ENCODE measurements around the gene STAC3.

The STAC3 gene

GRCh38 chr12:57254506-57255280 lies 3.7 kb upstream of the STAC3 start:
- no peak overlapping the region for H3K4me3 ChIP-seq (ENCODE audit: low read depth, low read length)
- TF ChIP-seq CTCF (IDR thresholded peaks at IDR 0.05; ENCODE audit: low read depth, low read length) = no peak
- no peak for DNase-seq (ENCODE audit: low read depth, low spot score)
- in situ Hi-C loops (cut with HindIII; ENCODE audit: low sequenced_read_pairs) = no loop called here

DNA sequence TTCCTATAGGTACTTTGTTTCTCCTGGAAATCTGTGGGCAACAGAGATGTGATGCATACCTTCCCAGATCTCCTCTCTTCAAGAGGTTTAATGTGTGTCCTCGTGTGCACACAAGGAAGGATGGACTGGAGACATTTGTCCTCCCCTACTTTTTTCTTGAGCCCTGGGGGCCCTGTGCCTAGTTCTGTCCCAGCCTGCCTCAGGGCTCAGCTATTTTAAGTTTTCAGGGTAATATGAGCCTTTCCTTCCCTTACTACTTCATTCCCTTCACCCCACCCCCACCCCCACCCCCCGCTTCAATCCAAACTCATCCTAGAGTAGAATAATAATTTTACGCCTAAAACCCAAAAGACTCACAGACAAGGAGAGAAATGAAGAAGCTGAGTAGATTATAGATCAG lies 446 bp downstream of the STAC3 start:
- in situ Hi-C loops (cut with HindIII; ENCODE audit: low sequenced_read_pairs) = no loop called here
- TF ChIP-seq CTCF (IDR thresholded peaks at IDR 0.05; ENCODE audit: low read depth, low read length) = no peak
- DNase-seq (ENCODE audit: low read depth, low spot score) = no peak
- no peak overlapping the region for H3K4me3 ChIP-seq (ENCODE audit: low read depth, low read length)

DNA sequence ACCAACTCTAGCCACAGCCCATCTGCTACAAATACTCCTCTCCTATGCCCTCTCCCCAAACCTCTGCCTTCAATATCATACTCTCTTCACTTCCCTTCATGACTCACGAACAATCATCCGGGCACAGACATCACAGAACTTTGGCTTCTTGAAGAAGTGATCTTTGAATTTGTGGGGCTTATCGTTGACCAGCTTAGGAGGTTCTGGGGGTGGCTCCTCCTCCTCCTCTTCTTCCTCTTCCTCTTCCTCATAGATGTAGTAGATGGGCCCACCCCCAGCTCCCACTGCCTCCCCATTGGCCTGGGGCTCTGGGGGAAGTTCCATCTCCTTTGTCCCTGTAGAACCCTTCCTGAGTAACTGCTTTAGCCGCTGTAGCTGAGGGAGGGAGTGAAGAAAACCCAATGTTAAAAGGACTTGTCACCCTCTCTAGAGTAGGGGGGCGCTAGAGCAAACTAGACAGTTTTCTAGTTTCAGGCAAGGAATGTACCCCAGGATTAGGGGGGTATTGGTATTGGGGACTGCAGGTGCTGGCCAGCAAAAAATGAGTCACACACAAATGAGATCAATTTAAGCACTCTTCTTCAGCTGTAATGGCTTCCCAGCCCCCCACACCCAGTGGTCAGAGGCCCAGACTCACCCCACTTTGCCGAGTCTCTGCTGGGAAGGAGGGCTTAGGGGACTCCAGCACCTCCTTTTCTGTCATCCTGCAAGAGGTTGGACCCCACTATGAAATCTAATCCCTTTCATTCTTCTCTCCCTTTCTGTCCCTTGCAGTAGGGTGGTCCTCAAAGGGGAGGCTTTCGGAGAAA lies 1.8 kb downstream of the STAC3 start:
- no peak for DNase-seq (ENCODE audit: low read depth, low spot score)
- H3K4me3 ChIP-seq (ENCODE audit: low read depth, low read length) = no peak overlapping the region
- TF ChIP-seq CTCF (IDR thresholded peaks at IDR 0.05; ENCODE audit: low read depth, low read length) = no peak
- in situ Hi-C loops (cut with HindIII; ENCODE audit: low sequenced_read_pairs) = no loop called here

- DNase-seq (ENCODE audit: low read depth, low spot score) = no peak
- no peak for TF ChIP-seq CTCF (IDR thresholded peaks at IDR 0.05; ENCODE audit: low read depth, low read length)
- no peak overlapping the region for H3K4me3 ChIP-seq (ENCODE audit: low read depth, low read length)
- in situ Hi-C loops (cut with HindIII; ENCODE audit: low sequenced_read_pairs) = no loop called here
These were observed 3.9 kb downstream of the STAC3 start for GRCh38 chr12:57247041-57247440.

DNA sequence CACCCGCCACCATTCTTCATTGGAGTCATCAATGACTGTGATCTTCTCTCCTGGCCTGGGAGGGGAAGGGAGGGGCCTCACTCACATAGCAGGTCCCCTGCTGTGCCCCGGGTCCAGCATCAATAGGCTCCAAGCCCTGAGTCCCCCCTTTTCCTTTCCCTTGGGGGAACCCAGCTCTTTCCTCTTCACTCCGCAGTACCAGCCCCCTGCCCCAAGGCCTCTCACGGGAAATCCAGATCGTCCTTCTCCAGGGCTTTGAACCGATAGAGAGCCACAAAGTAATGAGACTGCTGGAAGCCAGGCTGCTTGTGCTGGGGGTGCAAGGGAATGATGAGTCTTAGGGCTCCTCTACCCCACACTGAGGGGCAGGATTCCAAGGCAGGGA lies 6.7 kb downstream of the STAC3 start:
- no peak overlapping the region for H3K4me3 ChIP-seq (ENCODE audit: low read depth, low read length)
- no peak for DNase-seq (ENCODE audit: low read depth, low spot score)
- in situ Hi-C loops (cut with HindIII; ENCODE audit: low sequenced_read_pairs) = no loop called here
- no peak for TF ChIP-seq CTCF (IDR thresholded peaks at IDR 0.05; ENCODE audit: low read depth, low read length)

DNA sequence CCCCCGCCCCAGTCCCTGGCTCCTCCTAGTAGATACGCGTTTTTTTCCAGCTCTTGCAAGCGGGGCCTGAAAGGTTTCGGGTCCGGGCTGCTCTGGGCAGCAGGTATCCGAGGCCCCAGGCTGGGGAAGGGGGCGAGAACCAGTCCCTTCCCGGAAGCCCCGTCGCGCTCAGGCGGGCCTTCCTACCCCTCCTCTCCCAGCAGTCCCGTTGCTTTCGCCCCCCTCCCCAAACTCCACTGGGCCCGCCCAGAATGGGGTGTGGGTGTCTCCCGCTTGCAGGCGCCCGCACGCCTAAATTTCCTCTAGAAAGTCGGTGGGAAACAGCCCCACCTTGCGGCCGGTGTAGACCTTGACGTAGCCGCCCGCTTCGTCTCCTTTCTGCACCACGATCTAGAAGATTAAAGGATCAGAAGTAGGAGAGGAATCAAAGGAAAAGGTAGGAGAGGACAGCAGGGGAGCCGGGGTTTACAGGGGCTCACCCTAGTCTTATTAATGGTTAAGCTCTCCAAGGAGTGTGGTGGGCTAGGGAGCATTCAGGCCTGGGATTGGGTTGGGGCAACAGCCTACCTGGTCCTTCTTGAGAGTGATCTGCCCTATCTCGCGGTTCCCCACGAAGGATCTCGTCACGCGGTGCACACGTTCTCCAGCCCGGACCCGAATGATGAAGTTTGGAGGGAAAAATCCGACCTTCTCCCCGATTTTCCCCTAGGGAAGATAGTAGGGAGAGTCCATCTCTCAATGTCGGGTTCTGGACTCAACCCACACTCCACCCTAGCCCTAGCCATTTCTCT lies 7.3 kb downstream of the STAC3 start:
- in situ Hi-C loops (cut with HindIII; ENCODE audit: low sequenced_read_pairs) = no loop called here
- peak; percentile 85 for TF ChIP-seq CTCF (IDR thresholded peaks at IDR 0.05; ENCODE audit: low read depth, low read length)
- DNase-seq (ENCODE audit: low read depth, low spot score) = peak; percentile 75
- peak overlapping the region; percentile 31 for H3K4me3 ChIP-seq (ENCODE audit: low read depth, low read length)

All from astrocyte of the spinal cord (primary cell).